Tibial nerve (tissue), 4 donors: Measurements from ENCODE around the gene OR6B2.

Source experiments
- CTCF ChIP-seq, 5 experiments: fragments of 200-600 bp in 3 of 5; fragments of 450-650 bp in 2 of 5; sonication (generic) in 3 of 5; IDR thresholded peaks; one replicate each; pipeline ENCODE4 v1.5.1; 2016 to 2019; ENCODE audit warnings: antibody characterized with exemption in 5 of 5, mild to moderate bottlenecking in 3 of 5, moderate library complexity in 2 of 5
- EP300 ChIP-seq, 2 donors: sonication (generic); formaldehyde crosslinking; IDR thresholded peaks; one replicate each; pipeline ENCODE4 v1.6.1; 2017; ENCODE audit warnings: antibody characterized with exemption in 2 of 2, mild to moderate bottlenecking in 1 of 2
- POLR2A ChIP-seq, 2 donors: fragments of 450-650 bp; IDR thresholded peaks; one replicate each; pipeline ENCODE4 v1.6.1; 2017; ENCODE audit warnings: antibody characterized with exemption in 2 of 2, mild to moderate bottlenecking in 2 of 2, moderate library complexity in 2 of 2

- TF ChIP-seq CTCF (IDR thresholded peaks at IDR 0.05) (no peak), POLR2A (IDR thresholded peaks at IDR 0.05) (no peak), EP300 (IDR thresholded peaks at IDR 0.05) (no peak)
Measured at GRCh38 chr2:240052524-240052923, 22.3 kb upstream of the OR6B2 start.
